Keratinocyte (primary cell): Measurements from ENCODE around the gene POPDC3. TPM values are rescaled to one million over a fixed set of nuclear protein-coding genes. Genes with fewer than 3 reads are reported as not detected.

Experiments used
- DNase-seq: peaks from one replicate; pipeline ENCODE4 v3.0.0-alpha.2; 2011; ENCODE audit warnings: low read depth, missing footprints, low spot score
- FAIRE-seq: peaks from 2 replicates; lab custom pipeline; 2011; peaks lifted over from hg19 to GRCh38; lab: Jason Lieb, UNC
- H2AFZ ChIP-seq: 2 replicates; pipeline ENCODE4 v1.6.0; 2012; ENCODE audit warnings: low read length, control low read depth, inconsistent platforms; ENCODE audit not compliant: control insufficient read depth
- H3K27ac ChIP-seq: 2 replicates; pipeline ENCODE4 v1.5.1; 2011; ENCODE audit warnings: low read length; ENCODE audit not compliant: control insufficient read depth, insufficient read depth
- H3K27me3 ChIP-seq: 3 replicates; pipeline ENCODE4 v1.6.0; 2011; ENCODE audit warnings: low read length; ENCODE audit not compliant: control insufficient read depth, insufficient read depth; ENCODE audit errors: extremely low read depth
- H3K36me3 ChIP-seq, 2 experiments: 2 replicates in 1 of 2; 3 replicates in 1 of 2; pipeline ENCODE4 v1.5.1; 2011; ENCODE audit warnings: low read length in 2 of 2, mild to moderate bottlenecking in 1 of 2; ENCODE audit not compliant: control insufficient read depth in 2 of 2, insufficient read depth in 2 of 2; ENCODE audit errors: extremely low read depth in 1 of 2
- H3K4me1 ChIP-seq: 3 replicates; pipeline ENCODE4 v1.5.1; 2011; ENCODE audit warnings: low read length; ENCODE audit not compliant: control insufficient read depth, insufficient read depth; ENCODE audit errors: extremely low read depth
- H3K4me2 ChIP-seq: 3 replicates; pipeline ENCODE4 v1.6.0; 2011; ENCODE audit warnings: low read depth, low read length; ENCODE audit not compliant: control insufficient read depth, insufficient read depth; ENCODE audit errors: extremely low read depth
- H3K4me3 ChIP-seq, 3 experiments: fragments of 200-600 bp in 1 of 3; sonication (generic) in 1 of 3; 2 replicates in 2 of 3; 3 replicates in 1 of 3; pipeline ENCODE4 v1.5.1; 2011 to 2016; ENCODE audit warnings: low read length in 3 of 3, mild to moderate bottlenecking in 3 of 3, control low read depth in 2 of 3, inconsistent platforms in 1 of 3, low read depth in 1 of 3, mixed read lengths in 1 of 3, mixed run types in 1 of 3, moderate library complexity in 1 of 3; ENCODE audit not compliant: control insufficient read depth in 2 of 3, insufficient read depth in 2 of 3; ENCODE audit errors: extremely low read depth in 1 of 3
- H3K79me2 ChIP-seq: 2 replicates; pipeline ENCODE4 v1.6.0; 2012; ENCODE audit warnings: low read length; ENCODE audit not compliant: control insufficient read depth, insufficient read depth
- H3K9ac ChIP-seq: 3 replicates; pipeline ENCODE4 v1.6.0; 2011; ENCODE audit warnings: low read length; ENCODE audit not compliant: control insufficient read depth, insufficient read depth; ENCODE audit errors: extremely low read depth
- H3K9me1 ChIP-seq: 3 replicates; pipeline ENCODE4 v1.6.0; 2011; ENCODE audit warnings: low read length; ENCODE audit not compliant: control insufficient read depth, insufficient read depth; ENCODE audit errors: extremely low read depth
- H3K9me3 ChIP-seq: 2 replicates; pipeline ENCODE4 v1.5.1; 2012; ENCODE audit warnings: low read depth, low read length; ENCODE audit not compliant: control insufficient read depth
- H4K20me1 ChIP-seq: 3 replicates; pipeline ENCODE4 v1.6.0; 2011; ENCODE audit warnings: low read length; ENCODE audit not compliant: control insufficient read depth, insufficient read depth; ENCODE audit errors: extremely low read depth
- CTCF ChIP-seq, 3 experiments: IDR thresholded peaks in 1 of 3; conservative IDR thresholded peaks in 1 of 3; optimal IDR thresholded peaks in 1 of 3; 2 replicates in 2 of 3; 3 replicates in 1 of 3; pipeline versions ENCODE3 to v1.5.1; 2011; ENCODE audit warnings: low read length in 3 of 3, mild to moderate bottlenecking in 3 of 3, moderate library complexity in 2 of 3, control low read depth in 1 of 3, inconsistent platforms in 1 of 3; ENCODE audit not compliant: insufficient read depth in 2 of 3; ENCODE audit errors: extremely low read depth in 1 of 3
- EZH2 ChIP-seq: IDR thresholded peaks from one replicate; pipeline ENCODE4 v1.6.1; 2012; ENCODE audit warnings: inconsistent platforms, mild to moderate bottlenecking, low read length, moderate library complexity
- dilution Hi-C: fragments of 300-500 bp; cut with MboI; formaldehyde crosslinking; loops from one replicate; pipeline ENCODE4 v1.7.0; 2020; ENCODE audit warnings: low sequenced_read_pairs; ENCODE audit not compliant: extremely low pct_ligation_motif_present
- polyA plus RNA-seq, 5 experiments: library from polyadenylated mRNA; depleted of rRNA in 3 of 5; stranded (reverse) in 3 of 5; stranded (forward) in 1 of 5; unstranded in 1 of 5; fragments of >200 nt; gene quantifications; 1 replicate in 1 of 5; 2 replicates in 3 of 5; 3 replicates in 1 of 5; pipeline versions ENCODE4 v1.2.1 to v1.2.3, GENCODE V29; 2011 to 2012; ENCODE audit warnings: missing spikeins in 2 of 5, low read depth in 1 of 5, low replicate concordance in 1 of 5

POPDC3 gene
- polyA plus RNA-seq, 1 donor (not counting 4 experiments of a cell fraction or from before 2014, with no cell fraction given): 17.2 TPM

- dilution Hi-C loops: no loop called here
- Histone ChIP-seq H3K4me2 (no peak overlapping the region), H3K27ac (no peak overlapping the region), H3K4me3 (no peak overlapping the region), H3K9me1 (no peaks in the 10 kb centered on the region), H4K20me1 (no peaks in the 10 kb centered on the region), H3K27me3 (peaks cover 17% of the 10 kb centered on the region), H3K79me2 (no peaks in the 10 kb centered on the region), H3K9me3 (no peaks in the 10 kb centered on the region), H3K9ac (no peak overlapping the region), H2AFZ (no peak overlapping the region), H3K36me3 (no peaks in the 10 kb centered on the region), H3K4me1 (peaks cover 4% of the 10 kb centered on the region)
- TF ChIP-seq EZH2 (no peak), CTCF (optimal IDR thresholded peaks at IDR 0.05 in 1 of 3, IDR thresholded peaks at IDR 0.05 in 1 of 3, conservative IDR thresholded peaks at IDR 0.05 in 1 of 3; ENCODE audit: extremely low read depth in 1 of 3, insufficient read depth in 2 of 3, low read length in 3 of 3) (peak; percentile 6 to 43 (median 9))
- FAIRE-seq (no peak), DNase-seq (no peak)
These were observed 44.8 kb downstream of the POPDC3 start for GRCh38 chr6:105135056-105135455.

GRCh38 chr6:105122717-105123116 is 57.1 kb downstream of the POPDC3 start:
- Histone ChIP-seq H3K4me1 (no peaks in the 10 kb centered on the region), H3K27me3 (no peaks in the 10 kb centered on the region), H3K27ac (no peak overlapping the region), H4K20me1 (no peaks in the 10 kb centered on the region), H3K36me3 (no peaks in the 10 kb centered on the region), H3K79me2 (no peaks in the 10 kb centered on the region), H3K4me2 (no peak overlapping the region), H3K9me3 (no peaks in the 10 kb centered on the region), H3K9ac (no peak overlapping the region), H3K4me3 (no peak overlapping the region), H3K9me1 (no peaks in the 10 kb centered on the region), H2AFZ (no peak overlapping the region)
- DNase-seq (no peak), FAIRE-seq (no peak)
- TF ChIP-seq CTCF (optimal IDR thresholded peaks at IDR 0.05 in 1 of 3, IDR thresholded peaks at IDR 0.05 in 1 of 3, conservative IDR thresholded peaks at IDR 0.05 in 1 of 3; ENCODE audit: extremely low read depth in 1 of 3, insufficient read depth in 2 of 3, low read length in 3 of 3) (no peak), EZH2 (no peak)
- dilution Hi-C loops: no loop called here
